Psoas muscle (tissue), 8 donors: ENCODE measurements around the gene USP49. TPM values are rescaled to one million over a fixed set of nuclear protein-coding genes. Genes with fewer than 3 reads are reported as not detected.

Experiments
- ATAC-seq, 4 donors: fragments of 200-7000 bp; cut with Tn5 transposase; one replicate each; pipeline ENCODE4 v1.9.1; 2020; ENCODE audit warnings: moderate library complexity in 3 of 4, mild to moderate bottlenecking in 2 of 4
- DNase-seq, 2 donors: peaks; one replicate each; pipeline ENCODE4 v3.0.0-alpha.2; 2020
- H3K27ac ChIP-seq: fragments of 200-600 bp; one replicate; pipeline ENCODE4 v1.8.0; 2022
- H3K27me3 ChIP-seq, 3 donors: fragments of 200-600 bp in 1 of 3; one replicate each; pipeline versions ENCODE4 v1.6.1 to v1.8.0; 2013 to 2022; ENCODE audit warnings: low read length in 2 of 3, mild to moderate bottlenecking in 2 of 3, moderate library complexity in 1 of 3; ENCODE audit not compliant: insufficient read depth in 3 of 3
- H3K36me3 ChIP-seq, 2 donors: fragments of 200-600 bp in 1 of 2; one replicate each; pipeline versions ENCODE4 v1.6.1 to v1.8.0; 2013 to 2022; ENCODE audit warnings: low read depth in 1 of 2, mild to moderate bottlenecking in 1 of 2, moderate library complexity in 1 of 2; ENCODE audit not compliant: insufficient read depth in 1 of 2
- H3K4me1 ChIP-seq: fragments of 200-600 bp; one replicate; pipeline ENCODE4 v1.8.0; 2022
- H3K4me3 ChIP-seq: fragments of 200-600 bp; one replicate; pipeline ENCODE4 v1.8.0; 2022; ENCODE audit warnings: mild to moderate bottlenecking
- H3K9me3 ChIP-seq: fragments of 200-600 bp; one replicate; pipeline ENCODE4 v1.8.0; 2022
- CTCF ChIP-seq: fragments of 200-600 bp; IDR thresholded peaks from one replicate; pipeline ENCODE4 v1.8.0; 2022; ENCODE audit warnings: antibody characterized with exemption
- WGBS, 3 donors: extraction: QIAGEN DNeasy Blood & Tissue Kit; methylation state at CpG; one replicate each; pipeline versions ENCODE4 v1.1.6 to v1.1.7; 2013; 5-methylcytosine and 5-hydroxymethylcytosine counted together
- intact Hi-C, 2 donors: fragments of 100-400 bp; cut with DNase I; formaldehyde crosslinking; loops; one replicate each; pipeline versions ENCODE4 v1.11.0 to v1.14.2; 2022
- polyA plus RNA-seq, 3 donors: library from polyadenylated mRNA; stranded (reverse); fragments of 200-250 nt; gene quantifications; one replicate each; pipeline ENCODE4 v1.2.3, GENCODE V29; 2013
- total RNA-seq, 4 donors: library from RNA; stranded (reverse); fragmentation: NEBNext Ultra II Directional in 2 of 4; extraction: Animal tissue kit (Norgen Biotek cat#: 25700) in 2 of 4; gene quantifications; one replicate each; pipeline versions ENCODE4 v1.2.1 to v1.2.4, GENCODE V29; 2021 to 2023
- donor health status: healthy with polysubstance abuse.
- donor health status: DM: no; HTN: no; CAD: no; lungs with moderate emphysema.
- donor health status: Bipolar disorder and iron deficiency.
- donor health status: healthy.
- donor health status: DM: yes; HTN: yes; CAD: no.
- donor health status: DM: no; HTN: no; CAD: no.
- donor health status: DM: no; HTN: no; CAD: no.
- donor health status: DM: yes; HTN: yes; CAD: no.

USP49 gene
- total and polyA plus RNA-seq, 7 donors, result 0.38 to 1.6 (median 0.84) TPM

- no peak overlapping the region for H3K27ac ChIP-seq
- ATAC-seq (no peak), DNase-seq (no peak)
- H3K27me3 ChIP-seq, result no peaks in the 10 kb centered on the region
- peaks cover 7% of the 10 kb centered on the region for H3K4me1 ChIP-seq
- 92 to 96% (median 93%) methylated on average over 13 of the region's 13 CpGs for WGBS, 3 donors
- H3K36me3 ChIP-seq, result peaks cover 11 to 60% of the 10 kb centered on the region in 2 donors
- no peaks in the 10 kb centered on the region for H3K9me3 ChIP-seq
- intact Hi-C loops, result loop anchor here (5.0 to 10.0 kb wide), 4 partner anchors 38 to 408 kb away; partner anchors contain the start of gene TFEB (in 1 of the 2)
- no peak for TF ChIP-seq CTCF
- no peak overlapping the region for H3K4me3 ChIP-seq
Measured at GRCh38 chr6:41775293-41775882, 119.8 kb downstream of the USP49 start.

GRCh38 chr6:41774841-41775240, 120.3 kb downstream of the USP49 start:
- Histone ChIP-seq H3K27ac (no peak overlapping the region), H3K9me3 (no peaks in the 10 kb centered on the region), H3K4me1 (peaks cover 7% of the 10 kb centered on the region), H3K27me3 (no peaks in the 10 kb centered on the region), H3K36me3 (peaks cover 11 to 66% of the 10 kb centered on the region in 2 donors), H3K4me3 (no peak overlapping the region)
- no peak for ATAC-seq
- TF ChIP-seq CTCF, result no peak
- no peak for DNase-seq
- 79 to 98% (median 90%) methylated on average over 3 of the region's 3 CpGs for WGBS, 3 donors
- intact Hi-C loops, result loop anchor here (5.0 to 10.0 kb wide), 4 partner anchors 38 to 408 kb away; partner anchors contain the start of gene TFEB (in 1 of the 2)

- no peak for TF ChIP-seq CTCF
- no peak for DNase-seq
Measured at GRCh38 chr6:41771058-41771983, 123.9 kb downstream of the USP49 start.

GRCh38 chr6:41770381-41771057, 124.7 kb downstream of the USP49 start:
- H3K4me3 ChIP-seq, result no peak overlapping the region
- peaks cover 11 to 60% of the 10 kb centered on the region in 2 donors for H3K36me3 ChIP-seq
- no peaks in the 10 kb centered on the region for H3K4me1 ChIP-seq
- no peak for TF ChIP-seq CTCF
- intact Hi-C loops, result loop anchor here in 1 of 2 donors (10.0 kb wide), 1 partner anchor 66 kb away; no protein-coding TSS in a partner anchor
- no peaks in the 10 kb centered on the region for H3K9me3 ChIP-seq
- ATAC-seq (no peak), DNase-seq (no peak)
- WGBS, 3 donors, result 85 to 94% (median 87%) methylated on average over 26 to 30 of the region's 30 CpGs
- no peaks in the 10 kb centered on the region for H3K27me3 ChIP-seq
- H3K27ac ChIP-seq, result no peak overlapping the region

More at GRCh38 chr6:41771058-41771983, 123.9 kb downstream of the USP49 start:
- Histone ChIP-seq H3K27me3 (no peaks in the 10 kb centered on the region), H3K4me3 (no peak overlapping the region), H3K36me3 (peaks cover 11 to 65% of the 10 kb centered on the region in 2 donors), H3K27ac (no peak overlapping the region), H3K4me1 (no peaks in the 10 kb centered on the region), H3K9me3 (no peaks in the 10 kb centered on the region)
- intact Hi-C loops, result loop anchor here in 1 of 2 donors (10.0 kb wide), 1 partner anchor 67 kb away; no protein-coding TSS in a partner anchor
- ATAC-seq, result no peak
- 87 to 90% (median 89%) methylated on average over 29 of the region's 29 CpGs for WGBS, 3 donors
